Activated CD4-positive, alpha-beta memory T cell treated with anti-CD3 and anti-CD28 coated beads for 36 hours (primary cell): ENCODE results near the gene CALN1. TPM values are rescaled to one million over a fixed set of nuclear protein-coding genes. Genes with fewer than 3 reads are reported as not detected.

ENCODE experiments used
- CTCF ChIA-PET: fragments of 350-600 bp; sonication (Branson Sonifier 250); formaldehyde crosslinking; loops from one replicate; lab custom pipeline; 2021; ENCODE audit warnings: antibody characterized with exemption, inconsistent platforms; lab: Charles Lee
- POLR2A ChIA-PET: fragments of 350-600 bp; sonication (Branson Sonifier 250); formaldehyde crosslinking; loops from one replicate; lab custom pipeline; 2021; ENCODE audit warnings: antibody characterized with exemption; lab: Charles Lee
- DNase-seq: peaks from one replicate; pipeline ENCODE4 v3.0.0-alpha.2; 2020
- H3K27ac Mint-ChIP-seq: one replicate; pipeline ENCODE4 v1.8.0; 2021; ENCODE audit warnings: mixed read lengths
- H3K27me3 Mint-ChIP-seq: one replicate; pipeline ENCODE4 v1.8.0; 2021; ENCODE audit warnings: mixed read lengths
- H3K36me3 Mint-ChIP-seq: one replicate; pipeline ENCODE4 v1.8.0; 2021; ENCODE audit warnings: mixed read lengths
- H3K4me1 Mint-ChIP-seq: one replicate; pipeline ENCODE4 v1.8.0; 2021; ENCODE audit warnings: low read depth, mixed read lengths
- H3K4me3 Mint-ChIP-seq: one replicate; pipeline ENCODE4 v1.8.0; 2021; ENCODE audit warnings: mild to moderate bottlenecking, mixed read lengths
- H3K9me3 Mint-ChIP-seq: one replicate; pipeline ENCODE4 v1.8.0; 2021; ENCODE audit warnings: mixed read lengths
- intact Hi-C: fragments of 100-400 bp; cut with micrococcal nuclease; formaldehyde crosslinking; loops from one replicate; pipeline ENCODE4 v1.15.1; 2023
- total RNA-seq, 2 experiments: library from RNA; stranded (reverse); gene quantifications; one replicate each; pipeline ENCODE4 v1.2.3, GENCODE V29; 2021

Gene CALN1
- total RNA-seq, 2 experiments from 2014 or later = not detected

DNA sequence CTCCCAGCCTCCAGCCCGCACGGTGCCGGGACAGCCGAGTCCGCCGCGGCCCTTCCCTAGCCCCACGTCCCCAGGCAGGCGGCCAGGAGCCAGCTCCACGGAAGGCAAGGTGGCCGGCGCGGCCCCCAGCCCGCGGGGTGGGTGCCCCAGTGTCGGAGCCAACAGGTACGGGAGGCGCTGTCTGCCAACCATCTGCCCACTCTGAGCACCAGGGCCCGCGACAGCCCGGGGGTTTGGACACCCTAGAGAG, 75.8 kb downstream of the CALN1 start:
- H3K27me3 Mint-ChIP-seq = peaks cover 20% of the 10 kb centered on the region
- ChIA-PET CTCF (no interaction called here), POLR2A (no interaction called here)
- no peaks in the 10 kb centered on the region for H3K36me3 Mint-ChIP-seq
- H3K27ac Mint-ChIP-seq = no peak overlapping the region
- no peaks in the 10 kb centered on the region for H3K4me1 Mint-ChIP-seq
- H3K9me3 Mint-ChIP-seq = peaks cover 30% of the 10 kb centered on the region
- no peak for DNase-seq
- no peak overlapping the region for H3K4me3 Mint-ChIP-seq
- intact Hi-C loops = no loop called here

DNA sequence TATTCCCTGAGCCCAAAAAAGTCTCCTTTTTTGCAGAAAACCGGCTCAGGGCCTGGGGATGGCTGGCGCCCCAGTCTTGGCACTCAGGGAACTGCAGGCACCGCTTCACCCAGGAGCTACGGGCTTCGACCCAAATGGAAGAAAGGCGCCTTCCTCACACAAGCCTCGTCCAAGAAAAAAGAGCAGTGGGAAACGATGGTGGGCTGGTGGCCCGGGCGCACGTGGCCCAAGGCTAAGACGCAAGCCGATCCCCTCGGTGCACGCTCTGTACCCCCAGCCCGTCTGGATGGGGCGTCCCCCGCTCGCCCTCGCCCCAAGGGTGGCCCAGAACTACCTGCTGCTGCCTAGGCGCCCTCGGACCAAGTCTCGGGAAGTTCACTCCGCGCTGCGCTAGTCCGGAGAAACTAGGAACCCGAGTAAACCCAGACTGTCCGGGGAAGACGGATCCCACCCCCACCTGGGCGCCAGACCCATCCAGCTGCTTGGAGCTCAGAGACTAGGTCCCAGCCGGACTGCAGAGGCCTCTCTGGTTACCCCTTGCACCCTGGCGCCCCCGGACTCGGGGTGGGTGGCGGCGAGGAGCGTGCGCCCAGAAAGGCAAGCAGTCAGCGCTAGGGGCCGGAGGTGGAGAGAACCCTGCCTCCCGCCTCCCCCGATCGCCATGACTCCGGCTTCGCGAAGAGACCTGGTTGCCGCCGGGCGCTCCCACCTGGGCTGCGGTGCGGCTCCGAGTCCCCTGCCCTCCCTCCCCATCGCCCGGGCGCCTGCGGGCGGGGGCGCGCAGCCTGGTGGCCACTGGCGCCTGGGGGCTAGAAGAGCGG, 76.4 kb downstream of the CALN1 start:
- no peak overlapping the region for H3K27ac Mint-ChIP-seq
- no peaks in the 10 kb centered on the region for H3K4me1 Mint-ChIP-seq
- H3K27me3 Mint-ChIP-seq = peaks cover 20% of the 10 kb centered on the region
- POLR2A ChIA-PET = no interaction called here
- no peak overlapping the region for H3K4me3 Mint-ChIP-seq
- CTCF ChIA-PET = no interaction called here
- H3K9me3 Mint-ChIP-seq = peaks cover 31% of the 10 kb centered on the region
- no peaks in the 10 kb centered on the region for H3K36me3 Mint-ChIP-seq
- DNase-seq = no peak
- intact Hi-C loops = no loop called here

DNA sequence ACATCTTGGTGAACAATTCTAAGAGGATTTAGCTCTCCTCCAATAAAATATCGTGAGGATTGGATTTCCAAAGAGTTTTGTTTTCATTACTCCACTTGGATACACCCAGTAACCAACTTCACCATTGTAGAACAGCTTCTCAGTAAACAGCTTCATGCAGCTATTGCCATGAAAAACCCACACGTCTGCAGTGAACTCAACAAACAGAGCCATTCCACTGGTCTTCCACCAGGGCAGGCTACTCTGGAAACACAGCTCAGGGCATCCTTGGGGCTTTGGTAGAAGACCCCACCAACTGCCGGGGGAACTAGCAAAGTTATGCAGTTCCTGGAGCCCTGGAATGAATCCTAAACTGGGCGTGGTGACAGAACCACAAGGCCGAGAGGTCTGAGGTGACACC, 77.4 kb downstream of the CALN1 start:
- ChIA-PET CTCF (no interaction called here), POLR2A (no interaction called here)
- Mint-ChIP-seq H3K27ac (no peak overlapping the region), H3K9me3 (peaks cover 26% of the 10 kb centered on the region), H3K4me3 (no peak overlapping the region), H3K27me3 (peaks cover 20% of the 10 kb centered on the region), H3K36me3 (no peaks in the 10 kb centered on the region), H3K4me1 (no peaks in the 10 kb centered on the region)
- DNase-seq = no peak
- intact Hi-C loops = no loop called here

DNA sequence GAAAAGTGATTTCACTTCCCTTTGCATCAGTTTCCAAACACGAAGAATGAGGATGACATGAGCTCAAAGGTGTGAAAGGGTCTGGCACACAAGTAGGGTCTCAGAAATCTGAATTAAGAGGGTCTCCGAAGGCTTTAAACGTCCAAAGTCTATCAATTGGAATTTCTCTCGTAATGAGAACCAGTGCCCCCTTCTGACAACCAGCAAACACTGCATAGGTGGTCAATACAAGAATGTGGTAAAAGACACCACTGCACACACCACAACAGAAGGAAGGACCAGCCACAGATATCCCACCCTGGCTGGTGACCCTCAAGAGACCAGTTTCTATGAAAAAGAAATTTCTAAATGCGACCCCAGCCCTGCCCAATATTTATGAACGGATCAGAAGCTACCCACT, 78.1 kb downstream of the CALN1 start:
- intact Hi-C loops = no loop called here
- CTCF ChIA-PET = no interaction called here
- POLR2A ChIA-PET = no interaction called here
- Mint-ChIP-seq H3K27ac (no peak overlapping the region), H3K4me3 (no peak overlapping the region), H3K9me3 (peaks cover 23% of the 10 kb centered on the region), H3K36me3 (no peaks in the 10 kb centered on the region), H3K27me3 (peaks cover 20% of the 10 kb centered on the region), H3K4me1 (no peaks in the 10 kb centered on the region)
- DNase-seq = no peak

DNA sequence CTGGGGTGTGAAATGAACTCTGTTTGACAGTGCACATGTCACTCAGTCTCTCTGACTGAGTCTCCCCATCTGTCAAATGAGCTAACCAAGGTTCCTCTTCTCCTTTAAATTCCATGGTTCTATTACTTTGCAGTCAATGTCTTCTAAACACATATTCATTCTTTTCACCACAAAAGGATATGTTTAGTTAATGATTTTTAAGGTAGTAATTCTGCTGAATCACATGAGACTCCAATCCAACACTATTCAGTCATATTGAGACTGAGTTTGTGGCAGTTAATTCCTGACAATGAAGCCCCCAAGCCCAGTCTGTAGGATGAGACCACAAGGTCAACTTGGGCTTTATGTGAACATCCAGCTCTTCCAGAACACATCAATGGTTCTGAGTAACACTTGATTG, 85.3 kb downstream of the CALN1 start:
- H3K4me1 Mint-ChIP-seq = no peaks in the 10 kb centered on the region
- H3K27ac Mint-ChIP-seq = no peak overlapping the region
- CTCF ChIA-PET = no interaction called here
- POLR2A ChIA-PET = no interaction called here
- H3K36me3 Mint-ChIP-seq = no peaks in the 10 kb centered on the region
- intact Hi-C loops = no loop called here
- no peak for DNase-seq
- peaks cover 11% of the 10 kb centered on the region for H3K9me3 Mint-ChIP-seq
- no peak overlapping the region for H3K4me3 Mint-ChIP-seq
- no peaks in the 10 kb centered on the region for H3K27me3 Mint-ChIP-seq

DNA sequence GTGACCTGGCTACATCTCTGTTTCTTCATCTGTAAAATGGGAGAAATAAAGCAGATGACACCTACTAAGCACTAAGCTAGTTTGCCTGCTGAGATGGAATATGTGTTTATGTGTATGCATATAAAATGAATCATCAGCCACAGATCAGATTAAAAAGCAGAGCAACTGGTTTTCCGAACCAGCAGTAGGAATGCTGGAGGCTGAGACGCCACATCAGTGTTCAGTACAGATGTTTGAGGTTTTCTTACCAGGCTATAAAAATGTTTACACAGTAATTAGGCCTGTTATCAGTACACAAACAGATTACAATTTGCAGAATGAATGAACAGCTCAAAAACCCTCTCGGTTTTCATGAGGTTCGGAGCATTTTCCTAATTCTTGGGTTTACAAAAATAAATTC, 85.8 kb downstream of the CALN1 start:
- ChIA-PET POLR2A (no interaction called here), CTCF (no interaction called here)
- Mint-ChIP-seq H3K4me1 (no peaks in the 10 kb centered on the region), H3K4me3 (no peak overlapping the region), H3K27me3 (no peaks in the 10 kb centered on the region), H3K27ac (no peak overlapping the region), H3K36me3 (no peaks in the 10 kb centered on the region), H3K9me3 (peaks cover 8% of the 10 kb centered on the region)
- intact Hi-C loops = no loop called here
- DNase-seq = no peak

DNA sequence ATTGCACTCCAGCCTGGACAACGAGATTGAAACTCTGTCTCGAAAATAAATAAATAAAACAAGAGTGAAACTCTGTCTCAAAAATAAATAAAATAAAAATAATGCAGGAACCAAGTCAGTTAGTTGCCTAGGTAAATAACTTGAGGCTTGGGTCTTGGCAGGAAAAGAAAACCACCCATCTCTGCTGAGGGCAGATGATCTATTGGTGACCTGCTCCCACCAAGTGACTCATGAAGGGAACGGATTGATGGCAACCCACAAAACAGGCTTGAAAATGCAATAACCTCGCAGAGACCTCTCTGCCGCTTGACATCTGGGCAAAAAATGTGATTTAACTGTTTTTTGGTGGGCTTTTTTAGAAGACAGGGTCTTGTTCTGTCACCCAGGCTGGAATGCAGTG, 86.6 kb downstream of the CALN1 start:
- POLR2A ChIA-PET = no interaction called here
- CTCF ChIA-PET = no interaction called here
- DNase-seq = no peak

DNA sequence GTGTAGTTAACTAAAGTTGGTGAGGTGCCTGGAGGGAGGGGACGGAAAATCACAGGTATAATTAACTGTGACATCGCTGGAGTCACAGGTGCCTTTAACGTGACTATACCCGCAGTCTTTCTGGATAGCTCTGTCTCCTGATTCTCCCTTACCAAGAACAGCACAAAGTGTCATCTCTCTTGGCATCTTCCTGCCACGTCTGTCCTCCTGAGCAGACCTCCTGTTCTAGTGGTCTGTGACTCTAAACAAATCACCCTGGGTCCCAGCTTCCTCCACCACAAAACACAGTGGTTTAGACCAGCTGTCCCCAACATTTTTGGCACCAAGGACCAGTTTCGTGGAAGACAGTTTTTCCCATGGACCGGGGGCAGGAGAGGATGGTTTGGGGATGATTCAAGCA, 90.5 kb downstream of the CALN1 start:
- Mint-ChIP-seq H3K27me3 (no peaks in the 10 kb centered on the region), H3K4me3 (no peak overlapping the region), H3K9me3 (peaks cover 6% of the 10 kb centered on the region), H3K27ac (no peak overlapping the region), H3K36me3 (no peaks in the 10 kb centered on the region), H3K4me1 (no peaks in the 10 kb centered on the region)
- ChIA-PET CTCF (no interaction called here), POLR2A (no interaction called here)
- intact Hi-C loops = no loop called here
- no peak for DNase-seq

More for the DNA sequence above, 86.6 kb downstream of the CALN1 start:
- intact Hi-C loops = no loop called here
- Mint-ChIP-seq H3K27ac (no peak overlapping the region), H3K27me3 (no peaks in the 10 kb centered on the region), H3K9me3 (peaks cover 5% of the 10 kb centered on the region), H3K36me3 (no peaks in the 10 kb centered on the region), H3K4me3 (no peak overlapping the region), H3K4me1 (no peaks in the 10 kb centered on the region)

DNA sequence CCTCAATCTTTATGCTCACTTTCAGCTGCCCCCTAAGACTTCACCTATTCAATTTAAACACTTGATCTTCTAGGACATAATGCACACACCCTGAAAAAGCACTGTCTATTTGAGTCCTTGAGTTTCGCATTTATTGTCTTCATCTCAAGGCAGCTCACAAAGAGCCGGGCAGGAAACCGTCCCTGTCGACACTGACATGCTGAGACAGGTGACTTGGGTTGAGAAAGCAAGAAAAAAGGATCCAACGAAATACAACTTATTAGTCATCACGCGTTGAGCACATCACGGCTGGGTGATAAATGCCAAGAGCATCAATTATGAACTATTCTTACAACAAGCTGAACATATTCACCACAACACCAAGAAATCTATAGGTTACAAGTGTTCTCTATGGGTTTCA, 91.1 kb downstream of the CALN1 start:
- Mint-ChIP-seq H3K36me3 (no peaks in the 10 kb centered on the region), H3K9me3 (peaks cover 6% of the 10 kb centered on the region), H3K27ac (no peak overlapping the region), H3K4me3 (no peak overlapping the region), H3K4me1 (no peaks in the 10 kb centered on the region), H3K27me3 (no peaks in the 10 kb centered on the region)
- intact Hi-C loops = no loop called here
- CTCF ChIA-PET = no interaction called here
- POLR2A ChIA-PET = no interaction called here
- no peak for DNase-seq

DNA sequence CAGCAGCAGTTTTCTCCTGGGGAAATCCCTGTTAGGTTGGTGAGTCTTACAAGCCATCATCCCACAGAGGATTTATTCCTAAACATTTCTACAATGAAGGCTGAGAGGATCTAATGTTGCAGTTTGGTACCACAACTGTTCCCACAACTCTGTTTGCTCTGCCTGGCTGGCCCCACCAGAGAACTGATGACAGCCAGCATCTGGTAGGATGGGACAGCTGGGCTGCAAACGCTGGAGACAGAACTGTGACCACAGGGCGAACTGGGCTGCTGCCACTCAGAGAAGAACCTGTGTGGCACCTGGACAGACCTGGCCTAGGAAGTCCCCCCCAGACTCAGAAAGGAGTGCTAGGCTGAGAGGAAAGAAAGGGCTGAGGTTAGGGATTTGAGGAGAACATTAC, 94.8 kb downstream of the CALN1 start:
- H3K36me3 Mint-ChIP-seq = no peaks in the 10 kb centered on the region
- H3K9me3 Mint-ChIP-seq = peaks cover 6% of the 10 kb centered on the region
- POLR2A ChIA-PET = no interaction called here
- CTCF ChIA-PET = no interaction called here
- no peak overlapping the region for H3K4me3 Mint-ChIP-seq
- no peak overlapping the region for H3K27ac Mint-ChIP-seq
- no peaks in the 10 kb centered on the region for H3K27me3 Mint-ChIP-seq
- H3K4me1 Mint-ChIP-seq = no peaks in the 10 kb centered on the region
- DNase-seq = no peak
- intact Hi-C loops = no loop called here

DNA sequence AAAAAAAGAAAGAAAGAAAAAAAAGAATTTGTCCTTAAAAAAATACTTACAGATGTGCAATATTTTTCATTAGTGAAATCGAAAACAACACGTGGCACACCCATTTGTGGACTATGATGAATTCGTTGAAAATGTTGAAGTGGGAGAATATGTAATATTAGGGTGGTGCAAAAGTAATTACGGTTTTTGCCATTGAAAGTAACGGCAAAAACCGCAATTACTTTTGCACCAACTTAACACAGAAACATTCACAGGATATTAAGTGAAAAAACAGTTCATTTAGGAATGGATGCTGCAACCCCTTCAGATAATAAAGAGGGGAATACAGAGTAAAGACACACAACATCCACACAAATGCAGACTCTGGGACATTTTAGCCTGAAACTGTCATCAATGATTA, 96.0 kb downstream of the CALN1 start:
- Mint-ChIP-seq H3K36me3 (no peaks in the 10 kb centered on the region), H3K4me1 (no peaks in the 10 kb centered on the region), H3K27ac (no peak overlapping the region), H3K9me3 (peaks cover 6% of the 10 kb centered on the region), H3K27me3 (no peaks in the 10 kb centered on the region), H3K4me3 (no peak overlapping the region)
- no peak for DNase-seq
- POLR2A ChIA-PET = no interaction called here
- intact Hi-C loops = no loop called here
- CTCF ChIA-PET = interaction anchor here (0.7 kb wide), 1 partner anchor 176 kb away, joined by 4 read pairs; no protein-coding TSS in a partner anchor

DNA sequence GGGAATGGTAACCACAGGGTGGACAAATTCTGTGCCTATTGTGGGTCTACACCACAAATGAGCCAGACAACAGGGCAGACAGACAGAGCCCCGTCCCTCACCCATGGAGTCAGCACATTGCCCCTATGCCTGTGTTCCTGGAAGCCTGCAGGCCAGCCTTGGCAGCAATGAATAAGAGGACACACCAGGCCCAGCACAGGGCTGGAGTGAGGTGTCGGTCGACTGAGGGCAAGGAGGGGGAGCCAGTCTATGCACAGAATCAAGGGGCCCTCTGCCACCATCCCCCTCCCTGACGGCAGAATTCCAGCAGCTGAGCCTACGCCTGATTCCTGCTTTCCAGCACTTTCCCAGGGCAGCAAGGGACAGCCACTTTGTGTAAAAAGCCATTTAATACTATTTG, 98.2 kb downstream of the CALN1 start:
- Mint-ChIP-seq H3K27ac (no peak overlapping the region), H3K4me1 (no peaks in the 10 kb centered on the region), H3K36me3 (no peaks in the 10 kb centered on the region), H3K27me3 (no peaks in the 10 kb centered on the region), H3K4me3 (no peak overlapping the region), H3K9me3 (peaks cover 1% of the 10 kb centered on the region)
- no peak for DNase-seq
- intact Hi-C loops = no loop called here
- ChIA-PET POLR2A (no interaction called here), CTCF (no interaction called here)

DNA sequence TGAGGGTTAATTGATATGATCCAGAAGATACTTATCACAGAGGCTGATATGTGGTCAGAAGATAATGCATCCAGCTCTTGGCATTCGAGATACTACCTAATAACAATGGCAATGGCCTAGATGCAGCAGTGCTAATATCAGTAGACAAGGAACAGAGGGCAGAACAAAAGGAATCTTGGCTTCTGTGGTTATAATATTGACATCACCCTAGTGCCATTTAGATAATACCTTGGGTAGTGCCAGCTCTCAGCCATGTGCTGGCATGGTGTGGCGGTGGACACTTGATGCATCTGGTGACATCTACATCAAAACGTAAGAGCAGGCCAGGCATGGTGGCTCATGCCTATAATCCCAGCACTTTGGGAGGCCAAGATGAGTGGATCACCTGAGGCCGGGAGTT, 101.8 kb downstream of the CALN1 start:
- no peak for DNase-seq
- Mint-ChIP-seq H3K9me3 (no peaks in the 10 kb centered on the region), H3K27ac (no peak overlapping the region), H3K27me3 (no peaks in the 10 kb centered on the region), H3K4me1 (no peaks in the 10 kb centered on the region), H3K36me3 (no peaks in the 10 kb centered on the region), H3K4me3 (no peak overlapping the region)
- CTCF ChIA-PET = no interaction called here
- POLR2A ChIA-PET = no interaction called here
- intact Hi-C loops = no loop called here
